Ishikawa (cell line): ENCODE measurements around the gene ESPN.

Experiments used
- CEBPB ChIP-seq: IDR thresholded peaks from 2 replicates; pipeline ENCODE4 v1.6.1; 2012
- CREB1 ChIP-seq: IDR thresholded peaks from 2 replicates; pipeline ENCODE4 v1.6.1; 2012; ENCODE audit warnings: low read depth
- EGR1 ChIP-seq: IDR thresholded peaks from 2 replicates; pipeline ENCODE4 v1.6.1; 2012
- EP300 ChIP-seq: IDR thresholded peaks from 2 replicates; pipeline ENCODE4 v1.6.1; 2012; ENCODE audit warnings: borderline replicate concordance
- FOXM1 ChIP-seq: IDR thresholded peaks from 2 replicates; pipeline ENCODE4 v1.6.1; 2012; ENCODE audit warnings: low read depth, borderline replicate concordance
- NFIC ChIP-seq: IDR thresholded peaks from 2 replicates; pipeline ENCODE4 v1.6.1; 2012
- RAD21 ChIP-seq: IDR thresholded peaks from 2 replicates; pipeline ENCODE4 v1.6.1; 2012; ENCODE audit warnings: low read depth
- TAF1 ChIP-seq: IDR thresholded peaks from 2 replicates; pipeline ENCODE4 v1.6.1; 2012; ENCODE audit warnings: low read depth, mild to moderate bottlenecking
- TCF12 ChIP-seq: IDR thresholded peaks from 2 replicates; pipeline ENCODE4 v1.6.1; 2012; ENCODE audit warnings: low read depth
- TEAD4 ChIP-seq: IDR thresholded peaks from 2 replicates; pipeline ENCODE4 v1.6.1; 2012
- USF1 ChIP-seq: IDR thresholded peaks from 2 replicates; pipeline ENCODE4 v1.6.1; 2012
- YY1 ChIP-seq: IDR thresholded peaks from 2 replicates; pipeline ENCODE4 v1.6.1; 2012; ENCODE audit warnings: low read depth
- ZBTB7A ChIP-seq: IDR thresholded peaks from 2 replicates; pipeline ENCODE4 v1.6.1; 2012; ENCODE audit warnings: low read depth
- TF ChIP-seq, protein P1 (sequence below): IDR thresholded peaks from 2 replicates; pipeline ENCODE4 v1.6.1; 2012; ENCODE audit warnings: low read depth, mild to moderate bottlenecking
- TF ChIP-seq, protein P2 (sequence below): IDR thresholded peaks from 2 replicates; pipeline ENCODE4 v1.6.1; 2012

The ESPN gene

DNA sequence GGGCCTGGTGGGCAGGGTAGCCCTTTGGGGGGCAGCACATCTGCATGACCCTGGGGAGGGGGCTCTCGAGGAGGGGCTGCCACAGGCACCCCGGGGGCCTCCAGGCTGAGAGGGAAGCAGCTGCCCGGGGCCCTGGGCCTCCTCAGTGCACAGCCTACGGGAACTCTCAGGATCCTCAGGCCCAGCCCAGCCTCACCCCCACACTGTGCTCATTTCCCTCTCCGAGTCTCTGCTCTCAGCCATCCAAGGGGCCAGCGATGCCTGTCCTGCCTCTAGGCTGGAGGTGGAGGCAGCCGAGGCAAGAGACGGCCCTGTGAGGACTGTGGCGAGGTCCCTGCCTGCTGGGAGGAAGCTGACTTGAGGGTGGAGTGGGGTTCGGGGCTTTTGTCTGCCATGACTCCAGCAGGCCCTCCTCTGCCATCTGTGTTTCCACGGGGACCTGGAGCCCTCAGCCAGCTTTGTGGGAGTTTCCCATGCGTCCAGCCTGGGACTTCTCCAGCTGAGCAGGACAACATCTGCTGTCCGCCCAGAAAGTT is 74.1 kb downstream of the ESPN start:
- TF ChIP-seq FOXM1 = no peak
- no peak for TF ChIP-seq TEAD4
- TF ChIP-seq EP300 = no peak
- TF ChIP-seq RAD21 = no peak
- TF ChIP-seq TCF12 = no peak
- TF ChIP-seq, protein P1, sequence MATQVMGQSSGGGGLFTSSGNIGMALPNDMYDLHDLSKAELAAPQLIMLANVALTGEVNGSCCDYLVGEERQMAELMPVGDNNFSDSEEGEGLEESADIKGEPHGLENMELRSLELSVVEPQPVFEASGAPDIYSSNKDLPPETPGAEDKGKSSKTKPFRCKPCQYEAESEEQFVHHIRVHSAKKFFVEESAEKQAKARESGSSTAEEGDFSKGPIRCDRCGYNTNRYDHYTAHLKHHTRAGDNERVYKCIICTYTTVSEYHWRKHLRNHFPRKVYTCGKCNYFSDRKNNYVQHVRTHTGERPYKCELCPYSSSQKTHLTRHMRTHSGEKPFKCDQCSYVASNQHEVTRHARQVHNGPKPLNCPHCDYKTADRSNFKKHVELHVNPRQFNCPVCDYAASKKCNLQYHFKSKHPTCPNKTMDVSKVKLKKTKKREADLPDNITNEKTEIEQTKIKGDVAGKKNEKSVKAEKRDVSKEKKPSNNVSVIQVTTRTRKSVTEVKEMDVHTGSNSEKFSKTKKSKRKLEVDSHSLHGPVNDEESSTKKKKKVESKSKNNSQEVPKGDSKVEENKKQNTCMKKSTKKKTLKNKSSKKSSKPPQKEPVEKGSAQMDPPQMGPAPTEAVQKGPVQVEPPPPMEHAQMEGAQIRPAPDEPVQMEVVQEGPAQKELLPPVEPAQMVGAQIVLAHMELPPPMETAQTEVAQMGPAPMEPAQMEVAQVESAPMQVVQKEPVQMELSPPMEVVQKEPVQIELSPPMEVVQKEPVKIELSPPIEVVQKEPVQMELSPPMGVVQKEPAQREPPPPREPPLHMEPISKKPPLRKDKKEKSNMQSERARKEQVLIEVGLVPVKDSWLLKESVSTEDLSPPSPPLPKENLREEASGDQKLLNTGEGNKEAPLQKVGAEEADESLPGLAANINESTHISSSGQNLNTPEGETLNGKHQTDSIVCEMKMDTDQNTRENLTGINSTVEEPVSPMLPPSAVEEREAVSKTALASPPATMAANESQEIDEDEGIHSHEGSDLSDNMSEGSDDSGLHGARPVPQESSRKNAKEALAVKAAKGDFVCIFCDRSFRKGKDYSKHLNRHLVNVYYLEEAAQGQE = no peak
- TF ChIP-seq ZBTB7A = no peak
- no peak for TF ChIP-seq TAF1

GRCh38 chr1:6499296-6499695 is 74.7 kb downstream of the ESPN start:
- TF ChIP-seq, protein P1 = no peak
- no peak for TF ChIP-seq EGR1
- TF ChIP-seq, protein P2, sequence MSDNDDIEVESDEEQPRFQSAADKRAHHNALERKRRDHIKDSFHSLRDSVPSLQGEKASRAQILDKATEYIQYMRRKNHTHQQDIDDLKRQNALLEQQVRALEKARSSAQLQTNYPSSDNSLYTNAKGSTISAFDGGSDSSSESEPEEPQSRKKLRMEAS = no peak

DNA sequence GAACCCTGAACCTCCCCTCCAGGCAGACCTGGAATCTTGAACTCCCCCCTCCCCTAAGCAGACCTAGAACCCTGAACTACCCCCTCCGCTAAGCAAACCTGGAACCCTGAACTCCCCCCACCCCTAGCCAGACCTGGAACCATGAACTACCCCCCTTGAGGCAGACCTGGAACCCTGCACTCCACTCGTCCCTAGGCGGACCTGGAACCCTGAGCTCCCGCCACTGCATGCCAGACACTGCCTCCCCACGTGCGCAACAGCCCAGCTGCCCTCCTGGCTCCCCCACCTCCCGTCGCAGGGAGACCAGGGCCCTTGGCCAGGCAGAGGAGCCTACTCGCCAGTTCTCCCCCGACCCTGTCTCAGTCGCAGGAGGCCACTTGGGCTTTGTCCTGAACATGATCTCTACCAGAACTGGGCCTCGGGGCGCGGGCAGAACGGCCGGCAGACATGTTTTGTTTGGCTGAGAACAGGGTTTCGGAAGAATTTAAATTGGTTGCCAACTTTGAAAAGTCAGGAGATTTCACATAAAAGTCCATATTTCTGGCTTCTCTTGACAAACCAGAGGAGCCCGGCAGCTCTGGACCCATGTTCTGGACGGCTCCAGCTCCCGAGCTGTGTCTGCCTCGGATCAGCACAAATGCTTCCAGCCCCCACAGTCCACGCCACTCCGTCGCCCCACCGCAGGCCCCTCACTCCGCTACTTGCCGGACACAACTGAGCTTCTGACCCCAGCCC is 76.1 kb downstream of the ESPN start:
- TF ChIP-seq RAD21 (no peak), CREB1 (no peak), EP300 (no peak), ZBTB7A (no peak)
- TF ChIP-seq, protein P2 = no peak

GRCh38 chr1:6501279-6501813 is 76.8 kb downstream of the ESPN start:
- TF ChIP-seq NFIC (no peak), EGR1 (no peak), TCF12 (no peak), EP300 (no peak), YY1 (no peak), TEAD4 (no peak), RAD21 (no peak), USF1 (no peak), CEBPB (no peak), ZBTB7A (no peak), FOXM1 (no peak)
- TF ChIP-seq, protein P1 = no peak
- TF ChIP-seq, protein P2 = no peak
